ENCODE measurements around the gene ZNF593OS. TPM values are rescaled to one million over a fixed set of nuclear protein-coding genes. Genes with fewer than 3 reads are reported as not detected.
A peak's percentile ranks its signal among the peaks of the same experiment; 100 is the strongest.

ZNF593OS gene
- total and polyA plus RNA-seq, 4 donors: 2.3 to 2.7 TPM; not detected in 2

- no peaks in the 10 kb centered on the region for H3K4me1 ChIP-seq (ENCODE audit: control insufficient read depth, insufficient read depth, low read length)
- 100% methylated on average over 2 of the region's 6 CpGs for WGBS (ENCODE audit: insufficient coverage)
- H3K36me3 ChIP-seq (ENCODE audit: control insufficient read depth, insufficient read depth, low read length): peaks cover 44% of the 10 kb centered on the region
- no peak for DNase-seq (ENCODE audit: low read depth in 4 of 6, low spot score in 6 of 6)
- no peak overlapping the region for H3K4me3 ChIP-seq (ENCODE audit: low read depth, low read length)
- H3K9me3 ChIP-seq (ENCODE audit: control insufficient read depth, insufficient read depth, low read length): no peaks in the 10 kb centered on the region
- no peaks in the 10 kb centered on the region for H3K27me3 ChIP-seq (ENCODE audit: control insufficient read depth, insufficient read depth, low read length)
- no peak overlapping the region for H3K27ac ChIP-seq (ENCODE audit: low read depth, low read length)
Measured at GRCh38 chr1:26187882-26188281, 16.2 kb upstream of the ZNF593OS start.

- H3K27ac ChIP-seq (ENCODE audit: low read depth, low read length): no peak overlapping the region
- H3K4me3 ChIP-seq (ENCODE audit: low read depth, low read length): no peak overlapping the region
- 93% methylated on average over 19 of the region's 21 CpGs for WGBS (ENCODE audit: insufficient coverage)
- H3K27me3 ChIP-seq (ENCODE audit: control insufficient read depth, insufficient read depth, low read length): no peaks in the 10 kb centered on the region
- no peak for DNase-seq (ENCODE audit: low read depth in 4 of 6, low spot score in 6 of 6)
- peaks cover 60% of the 10 kb centered on the region for H3K36me3 ChIP-seq (ENCODE audit: control insufficient read depth, insufficient read depth, low read length)
- no peaks in the 10 kb centered on the region for H3K9me3 ChIP-seq (ENCODE audit: control insufficient read depth, insufficient read depth, low read length)
- H3K4me1 ChIP-seq (ENCODE audit: control insufficient read depth, insufficient read depth, low read length): no peaks in the 10 kb centered on the region
Measured at GRCh38 chr1:26184883-26185282, 13.3 kb upstream of the ZNF593OS start.

GRCh38 chr1:26184086-26184485 is 12.5 kb upstream of the ZNF593OS start:
- 90% methylated on average over 6 of the region's 7 CpGs for WGBS (ENCODE audit: insufficient coverage)
- Histone ChIP-seq H3K27me3 (ENCODE audit: control insufficient read depth, insufficient read depth, low read length) (no peaks in the 10 kb centered on the region), H3K27ac (ENCODE audit: low read depth, low read length) (no peak overlapping the region), H3K4me3 (ENCODE audit: low read depth, low read length) (no peak overlapping the region), H3K36me3 (ENCODE audit: control insufficient read depth, insufficient read depth, low read length) (peaks cover 57% of the 10 kb centered on the region), H3K9me3 (ENCODE audit: control insufficient read depth, insufficient read depth, low read length) (no peaks in the 10 kb centered on the region), H3K4me1 (ENCODE audit: control insufficient read depth, insufficient read depth, low read length) (no peaks in the 10 kb centered on the region)
- DNase-seq (ENCODE audit: low read depth in 4 of 6, low spot score in 6 of 6): no peak

- H3K4me3 ChIP-seq (ENCODE audit: low read depth, low read length): no peak overlapping the region
- WGBS (ENCODE audit: insufficient coverage): 75% methylated on average over 4 of the region's 7 CpGs
- H3K9me3 ChIP-seq (ENCODE audit: control insufficient read depth, insufficient read depth, low read length): no peaks in the 10 kb centered on the region
- no peak for DNase-seq (ENCODE audit: low read depth in 4 of 6, low spot score in 6 of 6)
- no peaks in the 10 kb centered on the region for H3K27me3 ChIP-seq (ENCODE audit: control insufficient read depth, insufficient read depth, low read length)
- no peaks in the 10 kb centered on the region for H3K4me1 ChIP-seq (ENCODE audit: control insufficient read depth, insufficient read depth, low read length)
- H3K36me3 ChIP-seq (ENCODE audit: control insufficient read depth, insufficient read depth, low read length): peaks cover 50% of the 10 kb centered on the region
- H3K27ac ChIP-seq (ENCODE audit: low read depth, low read length): no peak overlapping the region
Measured at GRCh38 chr1:26182383-26182696, 10.7 kb upstream of the ZNF593OS start.

- DNase-seq (ENCODE audit: low read depth in 4 of 6, low spot score in 6 of 6): no peak
Measured at GRCh38 chr1:26181586-26182382, 10.2 kb upstream of the ZNF593OS start.

GRCh38 chr1:26180010-26180506 is 8.4 kb upstream of the ZNF593OS start:
- Histone ChIP-seq H3K27me3 (ENCODE audit: control insufficient read depth, insufficient read depth, low read length) (no peaks in the 10 kb centered on the region), H3K27ac (ENCODE audit: low read depth, low read length) (no peak overlapping the region), H3K4me1 (ENCODE audit: control insufficient read depth, insufficient read depth, low read length) (no peaks in the 10 kb centered on the region), H3K4me3 (ENCODE audit: low read depth, low read length) (no peak overlapping the region), H3K36me3 (ENCODE audit: control insufficient read depth, insufficient read depth, low read length) (peaks cover 45% of the 10 kb centered on the region), H3K9me3 (ENCODE audit: control insufficient read depth, insufficient read depth, low read length) (no peaks in the 10 kb centered on the region)
- 84% methylated on average over 3 of the region's 4 CpGs for WGBS (ENCODE audit: insufficient coverage)
- DNase-seq (ENCODE audit: low read depth in 4 of 6, low spot score in 6 of 6): no peak

More at GRCh38 chr1:26181586-26182382, 10.2 kb upstream of the ZNF593OS start:
- H3K9me3 ChIP-seq (ENCODE audit: control insufficient read depth, insufficient read depth, low read length): no peaks in the 10 kb centered on the region
- H3K36me3 ChIP-seq (ENCODE audit: control insufficient read depth, insufficient read depth, low read length): peaks cover 49% of the 10 kb centered on the region
- no peak overlapping the region for H3K27ac ChIP-seq (ENCODE audit: low read depth, low read length)
- no peaks in the 10 kb centered on the region for H3K4me1 ChIP-seq (ENCODE audit: control insufficient read depth, insufficient read depth, low read length)
- no peaks in the 10 kb centered on the region for H3K27me3 ChIP-seq (ENCODE audit: control insufficient read depth, insufficient read depth, low read length)
- H3K4me3 ChIP-seq (ENCODE audit: low read depth, low read length): no peak overlapping the region
- 58% methylated on average over 7 of the region's 9 CpGs for WGBS (ENCODE audit: insufficient coverage)

- Histone ChIP-seq H3K36me3 (ENCODE audit: control insufficient read depth, insufficient read depth, low read length) (peaks cover 21% of the 10 kb centered on the region), H3K4me1 (ENCODE audit: control insufficient read depth, insufficient read depth, low read length) (no peaks in the 10 kb centered on the region), H3K27me3 (ENCODE audit: control insufficient read depth, insufficient read depth, low read length) (no peaks in the 10 kb centered on the region), H3K9me3 (ENCODE audit: control insufficient read depth, insufficient read depth, low read length) (no peaks in the 10 kb centered on the region), H3K4me3 (ENCODE audit: low read depth, low read length) (no peak within 1 kb of the TSS), H3K27ac (ENCODE audit: low read depth, low read length) (no peak within 1 kb of the TSS)
- 41% methylated on average over 21 of the region's 21 CpGs for WGBS (ENCODE audit: insufficient coverage)
- DNase-seq (ENCODE audit: low read depth in 4 of 6, low spot score in 6 of 6): no peak
Measured at GRCh38 chr1:26177182-26177684, 5.6 kb upstream of the ZNF593OS start, which contains the start of gene CNKSR1. Gene CNKSR1, plus strand, starts transcription at chr1:26177491. Its CDS starts 57 bp downstream, at chr1:26177548.

GRCh38 chr1:26175346-26175745 is 3.7 kb upstream of the ZNF593OS start:
- no peak overlapping the region for H3K4me3 ChIP-seq (ENCODE audit: low read depth, low read length)
- peaks cover 25% of the 10 kb centered on the region for H3K36me3 ChIP-seq (ENCODE audit: control insufficient read depth, insufficient read depth, low read length)
- no peaks in the 10 kb centered on the region for H3K9me3 ChIP-seq (ENCODE audit: control insufficient read depth, insufficient read depth, low read length)
- H3K27ac ChIP-seq (ENCODE audit: low read depth, low read length): no peak overlapping the region
- DNase-seq (ENCODE audit: low read depth in 4 of 6, low spot score in 6 of 6): no peak
- no peaks in the 10 kb centered on the region for H3K27me3 ChIP-seq (ENCODE audit: control insufficient read depth, insufficient read depth, low read length)
- peaks cover 15% of the 10 kb centered on the region for H3K4me1 ChIP-seq (ENCODE audit: control insufficient read depth, insufficient read depth, low read length)
- 80% methylated on average over 2 of the region's 8 CpGs for WGBS (ENCODE audit: insufficient coverage)

GRCh38 chr1:26170472-26170821 is 1.2 kb downstream of the ZNF593OS start:
- Histone ChIP-seq H3K4me3 (ENCODE audit: low read depth, low read length) (peak overlapping the region; percentile 80), H3K36me3 (ENCODE audit: control insufficient read depth, insufficient read depth, low read length) (peaks cover 14% of the 10 kb centered on the region), H3K9me3 (ENCODE audit: control insufficient read depth, insufficient read depth, low read length) (no peaks in the 10 kb centered on the region), H3K27ac (ENCODE audit: low read depth, low read length) (no peak overlapping the region), H3K4me1 (ENCODE audit: control insufficient read depth, insufficient read depth, low read length) (peaks cover 37% of the 10 kb centered on the region), H3K27me3 (ENCODE audit: control insufficient read depth, insufficient read depth, low read length) (no peaks in the 10 kb centered on the region)
- no peak for DNase-seq (ENCODE audit: low read depth in 4 of 6, low spot score in 6 of 6)
- WGBS (ENCODE audit: insufficient coverage): 74% methylated on average over 9 of the region's 9 CpGs
